Osteocyte (in vitro differentiated cells): Measurements from ENCODE around the gene FBXW10B. TPM values are rescaled to one million over a fixed set of nuclear protein-coding genes. Genes with fewer than 3 reads are reported as not detected.
"Not testable (repeated sequence)": the region's sequence is repeated elsewhere in the genome, so short reads cannot be mapped to it uniquely, and the experiment has no call there.

Experiments used
- DNase-seq: peaks from one replicate; pipeline ENCODE4 v3.0.0; 2021; ENCODE audit warnings: mixed read lengths; ENCODE audit not compliant: unreplicated experiment; ENCODE audit errors: extremely low spot score
- H3K27ac Mint-ChIP-seq: one replicate; pipeline ENCODE4 v1.8.0; 2021; ENCODE audit warnings: mild to moderate bottlenecking, mixed read lengths; ENCODE audit not compliant: unreplicated experiment
- H3K27me3 Mint-ChIP-seq: one replicate; pipeline ENCODE4 v1.8.0; 2021; ENCODE audit warnings: mixed read lengths; ENCODE audit not compliant: unreplicated experiment
- H3K36me3 Mint-ChIP-seq: one replicate; pipeline ENCODE4 v1.8.0; 2021; ENCODE audit warnings: mixed read lengths; ENCODE audit not compliant: unreplicated experiment
- H3K4me1 Mint-ChIP-seq: one replicate; pipeline ENCODE4 v1.8.0; 2021; ENCODE audit warnings: mixed read lengths; ENCODE audit not compliant: unreplicated experiment
- H3K4me3 Mint-ChIP-seq: one replicate; pipeline ENCODE4 v1.8.0; 2021; ENCODE audit warnings: mild to moderate bottlenecking, moderate library complexity, mixed read lengths; ENCODE audit not compliant: unreplicated experiment
- H3K9me3 Mint-ChIP-seq: one replicate; pipeline ENCODE4 v1.8.0; 2021; ENCODE audit warnings: mixed read lengths; ENCODE audit not compliant: unreplicated experiment
- CTCF ChIP-seq: fragments of 200-600 bp; sonication (generic); IDR thresholded peaks from 2 replicates; pipeline ENCODE4 v1.5.0; 2021; ENCODE audit warnings: antibody characterized with exemption, mild to moderate bottlenecking, moderate library complexity
- total RNA-seq: library from RNA; stranded (reverse); gene quantifications from 2 replicates; pipeline ENCODE4 v1.2.1, GENCODE V29; 2021

FBXW10B gene
- total RNA-seq, 1 donor from 2014 or later = 0.40 TPM

GRCh38 chr17:15659663-15660062, 40.2 kb upstream of the FBXW10B start:
- Mint-ChIP-seq H3K9me3 (no peaks in the 10 kb centered on the region), H3K36me3 (peaks cover 9% of the 10 kb centered on the region), H3K27ac (no peak overlapping the region), H3K4me3 (no peak overlapping the region), H3K27me3 (no peaks in the 10 kb centered on the region), H3K4me1 (peaks cover 21% of the 10 kb centered on the region)
- TF ChIP-seq CTCF = no peak
- DNase-seq = no peak

- Mint-ChIP-seq H3K27me3 (no peaks in the 10 kb centered on the region), H3K4me1 (peaks cover 26% of the 10 kb centered on the region), H3K36me3 (peaks cover 6% of the 10 kb centered on the region), H3K4me3 (no peak overlapping the region), H3K27ac (no peak overlapping the region), H3K9me3 (no peaks in the 10 kb centered on the region)
- TF ChIP-seq CTCF = no peak
- DNase-seq = no peak
Observed at GRCh38 chr17:15659236-15659635, 39.7 kb upstream of the FBXW10B start.

GRCh38 chr17:15658296-15658695, 38.8 kb upstream of the FBXW10B start:
- Mint-ChIP-seq H3K27ac (no peak overlapping the region), H3K4me3 (no peak overlapping the region), H3K4me1 (peaks cover 33% of the 10 kb centered on the region), H3K27me3 (no peaks in the 10 kb centered on the region), H3K36me3 (peaks cover 2% of the 10 kb centered on the region), H3K9me3 (no peaks in the 10 kb centered on the region)
- DNase-seq = no peak
- no peak for TF ChIP-seq CTCF

- H3K36me3 Mint-ChIP-seq = peaks cover 2% of the 10 kb centered on the region
- no peak overlapping the region for H3K4me3 Mint-ChIP-seq
- no peak overlapping the region for H3K27ac Mint-ChIP-seq
- H3K27me3 Mint-ChIP-seq = no peaks in the 10 kb centered on the region
- H3K4me1 Mint-ChIP-seq = peaks cover 36% of the 10 kb centered on the region
- no peak for DNase-seq
- no peaks in the 10 kb centered on the region for H3K9me3 Mint-ChIP-seq
- no peak for TF ChIP-seq CTCF
Observed at GRCh38 chr17:15657868-15658267, 38.4 kb upstream of the FBXW10B start.

- Mint-ChIP-seq H3K36me3 (no peaks in the 10 kb centered on the region), H3K27ac (peak overlapping the region; percentile 28), H3K4me1 (peaks cover 54% of the 10 kb centered on the region), H3K27me3 (no peaks in the 10 kb centered on the region), H3K4me3 (no peak overlapping the region), H3K9me3 (no peaks in the 10 kb centered on the region)
- no peak for DNase-seq
- no peak for TF ChIP-seq CTCF
Observed at GRCh38 chr17:15654886-15655561, 35.5 kb upstream of the FBXW10B start.

- H3K36me3 Mint-ChIP-seq, H3K9me3 Mint-ChIP-seq, H3K4me3 Mint-ChIP-seq, DNase-seq, H3K27me3 Mint-ChIP-seq: not testable (repeated sequence)
- Mint-ChIP-seq H3K4me1 (peaks cover 54% of the 10 kb centered on the region), H3K27ac (peak overlapping the region; percentile 17)
Observed at GRCh38 chr17:15654401-15654800, 34.9 kb upstream of the FBXW10B start.
